HEK293 (cell line): ENCODE measurements around the gene CETP.

Experiments used
- CTCF ChIA-PET: fragments of 350-600 bp; formaldehyde crosslinking; extraction: SDS; loops from one replicate; lab custom pipeline; 2021; ENCODE audit warnings: antibody characterized with exemption; lab: Yijun Ruan, JAX
- POLR2A ChIA-PET: fragments of 300-600 bp; formaldehyde crosslinking; extraction: SDS; loops from one replicate; lab custom pipeline; 2020; ENCODE audit warnings: antibody characterized with exemption, inconsistent platforms; lab: Yijun Ruan, JAX
- H3K27ac ChIP-seq: fragments of 200-500 bp; sonication (Bioruptor generic); 2 replicates; pipeline ENCODE4 v1.5.1; 2014; ENCODE audit warnings: low read depth, low read length, control low read depth, inconsistent platforms; ENCODE audit errors: extremely low read depth
- H3K36me3 ChIP-seq, 2 experiments: fragments of 200-500 bp in 1 of 2; sonication (Bioruptor generic) in 1 of 2; 1 replicate in 1 of 2; 2 replicates in 1 of 2; pipeline ENCODE4 v1.5.1; 2014 to 2017; ENCODE audit warnings: inconsistent platforms in 2 of 2, low read length in 2 of 2; ENCODE audit not compliant: control insufficient read depth in 2 of 2, insufficient read depth in 1 of 2
- H3K4me1 ChIP-seq: fragments of 200-500 bp; sonication (Bioruptor generic); 2 replicates; pipeline ENCODE4 v1.5.1; 2014; ENCODE audit warnings: mild to moderate bottlenecking, low read length, inconsistent platforms; ENCODE audit not compliant: control insufficient read depth, insufficient read depth
- H3K4me3 ChIP-seq: 2 replicates; pipeline ENCODE4 v1.5.1; 2011; ENCODE audit warnings: low read depth, mild to moderate bottlenecking, control low read depth, low read length, moderate library complexity
- H3K9me3 ChIP-seq: fragments of 200-500 bp; sonication (Bioruptor generic); 2 replicates; pipeline ENCODE4 v1.5.1; 2014; ENCODE audit warnings: low read depth, low read length, inconsistent platforms; ENCODE audit not compliant: control insufficient read depth, insufficient read depth
- FEZF1 ChIP-seq: fragments of 450-650 bp; formaldehyde crosslinking; IDR thresholded peaks from 2 replicates; pipeline ENCODE4 v1.5.1; 2016; ENCODE audit warnings: missing biosample characterization, missing genetic modification characterization
- GFI1B ChIP-seq: fragments of 450-650 bp; formaldehyde crosslinking; IDR thresholded peaks from 2 replicates; pipeline ENCODE4 v1.5.1; 2016; ENCODE audit warnings: missing biosample characterization, missing genetic modification characterization
- GLI2 ChIP-seq: fragments of 450-650 bp; formaldehyde crosslinking; IDR thresholded peaks from 2 replicates; pipeline ENCODE4; 2017; ENCODE audit warnings: missing biosample characterization, missing genetic modification characterization, low read depth, borderline replicate concordance
- KLF16 ChIP-seq: fragments of 450-650 bp; formaldehyde crosslinking; IDR thresholded peaks from 2 replicates; pipeline ENCODE4 v1.5.1; 2017; ENCODE audit warnings: missing biosample characterization, missing genetic modification characterization
- REPIN1 ChIP-seq: fragments of 450-650 bp; formaldehyde crosslinking; IDR thresholded peaks from 2 replicates; pipeline ENCODE4 v1.5.1; 2017; ENCODE audit warnings: missing biosample characterization, missing genetic modification characterization, low read depth
- SP2 ChIP-seq: fragments of 450-650 bp; formaldehyde crosslinking; IDR thresholded peaks from 2 replicates; pipeline ENCODE4 v1.5.1; 2016; ENCODE audit warnings: missing biosample characterization, missing genetic modification characterization
- SP3 ChIP-seq: fragments of 450-650 bp; formaldehyde crosslinking; IDR thresholded peaks from 2 replicates; pipeline ENCODE4 v1.5.1; 2016; ENCODE audit warnings: missing biosample characterization, missing genetic modification characterization
- ZBTB48 ChIP-seq: fragments of 450-650 bp; formaldehyde crosslinking; IDR thresholded peaks from 2 replicates; pipeline ENCODE4 v1.5.1; 2016; ENCODE audit warnings: missing biosample characterization, missing genetic modification characterization
- ZEB2 ChIP-seq: fragments of 450-650 bp; formaldehyde crosslinking; IDR thresholded peaks from 2 replicates; pipeline ENCODE4 v1.5.1; 2016; ENCODE audit warnings: missing biosample characterization, missing genetic modification characterization
- ZNF140 ChIP-seq: fragments of 450-650 bp; formaldehyde crosslinking; IDR thresholded peaks from 2 replicates; pipeline ENCODE4 v1.5.1; 2016; ENCODE audit warnings: missing biosample characterization, missing genetic modification characterization
- ZNF248 ChIP-seq: fragments of 450-650 bp; formaldehyde crosslinking; IDR thresholded peaks from 2 replicates; pipeline ENCODE4 v1.5.1; 2017; ENCODE audit warnings: missing biosample characterization, missing genetic modification characterization
- ZNF335 ChIP-seq: fragments of 450-650 bp; formaldehyde crosslinking; conservative IDR thresholded peaks from 2 replicates; pipeline ENCODE4 v1.5.1; 2016; ENCODE audit warnings: missing biosample characterization, missing genetic modification characterization
- ZNF423 ChIP-seq: fragments of 450-650 bp; formaldehyde crosslinking; IDR thresholded peaks from 2 replicates; pipeline ENCODE4 v1.5.1; 2016; ENCODE audit warnings: missing biosample characterization, missing genetic modification characterization
- ZNF48 ChIP-seq: fragments of 450-650 bp; formaldehyde crosslinking; IDR thresholded peaks from 2 replicates; pipeline ENCODE4 v1.5.1; 2016; ENCODE audit warnings: missing biosample characterization, missing genetic modification characterization
- ZNF621 ChIP-seq: fragments of 450-650 bp; formaldehyde crosslinking; IDR thresholded peaks from 2 replicates; pipeline ENCODE4 v1.5.1; 2017; ENCODE audit warnings: missing biosample characterization, missing genetic modification characterization
- ZNF660 ChIP-seq: fragments of 450-650 bp; IDR thresholded peaks from 2 replicates; pipeline ENCODE4 v1.5.1; 2018; ENCODE audit warnings: missing biosample characterization, mild to moderate bottlenecking, missing genetic modification characterization
- ZNF776 ChIP-seq: fragments of 450-650 bp; formaldehyde crosslinking; IDR thresholded peaks from 2 replicates; pipeline ENCODE4 v1.5.0; 2017; ENCODE audit warnings: missing biosample characterization, missing genetic modification characterization, borderline replicate concordance
- ZNF830 ChIP-seq: fragments of 450-650 bp; IDR thresholded peaks from 2 replicates; pipeline ENCODE4 v1.5.0; 2018; ENCODE audit warnings: missing biosample characterization, missing genetic modification characterization, low read depth, mild to moderate bottlenecking, moderate library complexity
- TF ChIP-seq, protein P1 (sequence below): fragments of 450-650 bp; formaldehyde crosslinking; IDR thresholded peaks from 2 replicates; pipeline ENCODE4 v1.5.1; 2017; ENCODE audit warnings: missing biosample characterization, missing genetic modification characterization
- TF ChIP-seq, protein P2 (sequence below): fragments of 450-650 bp; IDR thresholded peaks from 2 replicates; pipeline ENCODE4 v1.5.1; 2018; ENCODE audit warnings: missing biosample characterization, mild to moderate bottlenecking, missing genetic modification characterization
- TF ChIP-seq, protein P3 (sequence below): fragments of 450-650 bp; formaldehyde crosslinking; IDR thresholded peaks from 2 replicates; pipeline ENCODE4 v1.5.1; 2017; ENCODE audit warnings: missing biosample characterization, missing genetic modification characterization
- TF ChIP-seq, protein P4 (sequence below): fragments of 450-650 bp; formaldehyde crosslinking; IDR thresholded peaks from 2 replicates; pipeline ENCODE4 v1.5.1; 2017; ENCODE audit warnings: missing biosample characterization, missing genetic modification characterization

The CETP gene

DNA sequence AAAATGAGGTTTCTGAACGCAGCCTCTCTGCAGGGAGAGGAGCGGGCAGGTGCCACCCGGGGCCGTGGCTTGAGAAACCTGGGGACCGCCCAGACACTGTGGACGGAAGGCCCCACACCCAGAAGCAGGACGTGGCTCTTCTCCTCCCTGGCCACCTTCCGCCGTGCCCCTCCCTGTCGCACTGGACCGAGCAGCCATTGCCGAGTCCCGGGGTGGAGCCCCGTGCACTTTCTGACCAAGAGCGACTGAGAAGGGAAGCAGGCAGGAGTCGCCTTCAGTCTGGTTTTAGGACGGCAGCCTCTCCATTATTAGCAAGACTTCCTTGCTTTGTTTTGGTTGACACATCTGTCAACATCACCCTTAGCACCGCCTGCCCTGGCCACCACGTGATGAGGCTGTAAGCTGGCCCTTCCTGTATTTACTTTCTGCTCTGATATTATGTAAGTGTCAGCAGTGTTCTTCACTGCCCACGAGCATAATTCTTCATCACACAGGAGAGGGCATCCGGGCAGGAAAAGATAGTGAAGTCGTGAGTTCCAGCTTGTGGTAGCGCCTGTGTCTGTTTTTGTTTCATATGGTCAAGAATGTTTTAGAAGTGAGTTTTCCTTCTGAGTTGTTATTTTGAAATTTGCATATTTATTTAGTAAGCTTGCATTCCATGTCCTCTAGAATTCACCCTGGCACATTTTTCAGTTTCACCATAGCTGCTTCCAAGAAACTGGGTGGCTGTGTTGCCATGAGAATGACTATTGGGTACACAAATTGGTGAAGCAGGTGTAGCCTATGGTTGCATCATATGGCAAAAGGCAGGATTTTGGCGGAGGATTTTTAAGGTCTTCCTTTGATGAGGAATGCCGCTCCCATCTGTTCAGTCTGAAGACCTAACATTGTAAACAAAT, 28.8 kb upstream of the CETP start (continued):
- TF ChIP-seq SP2: peak; percentile 13
- TF ChIP-seq KLF16 (tag by site-specific recombination): 0 out of 2 replicates have a peak, but pooled peaks have one; percentile 10
- TF ChIP-seq ZNF660 (tag by site-specific recombination): 0 out of 2 replicates have a peak, but pooled peaks have one; percentile 17
- no peak for TF ChIP-seq ZNF423 (tag by site-specific recombination)
- no peak for TF ChIP-seq ZNF140 (tag by site-specific recombination)
- TF ChIP-seq ZNF776 (tag by site-specific recombination): no peak
- TF ChIP-seq REPIN1 (tag by site-specific recombination): no peak
- TF ChIP-seq, protein P1, sequence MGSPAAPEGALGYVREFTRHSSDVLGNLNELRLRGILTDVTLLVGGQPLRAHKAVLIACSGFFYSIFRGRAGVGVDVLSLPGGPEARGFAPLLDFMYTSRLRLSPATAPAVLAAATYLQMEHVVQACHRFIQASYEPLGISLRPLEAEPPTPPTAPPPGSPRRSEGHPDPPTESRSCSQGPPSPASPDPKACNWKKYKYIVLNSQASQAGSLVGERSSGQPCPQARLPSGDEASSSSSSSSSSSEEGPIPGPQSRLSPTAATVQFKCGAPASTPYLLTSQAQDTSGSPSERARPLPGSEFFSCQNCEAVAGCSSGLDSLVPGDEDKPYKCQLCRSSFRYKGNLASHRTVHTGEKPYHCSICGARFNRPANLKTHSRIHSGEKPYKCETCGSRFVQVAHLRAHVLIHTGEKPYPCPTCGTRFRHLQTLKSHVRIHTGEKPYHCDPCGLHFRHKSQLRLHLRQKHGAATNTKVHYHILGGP: no peak
- TF ChIP-seq ZEB2 (tag by site-specific recombination): no peak
- TF ChIP-seq ZNF830 (tag by site-specific recombination): no peak
- no peak for TF ChIP-seq ZNF621 (tag by site-specific recombination)
- no peak for TF ChIP-seq ZNF248 (tag by site-specific recombination)
- TF ChIP-seq, protein P2, sequence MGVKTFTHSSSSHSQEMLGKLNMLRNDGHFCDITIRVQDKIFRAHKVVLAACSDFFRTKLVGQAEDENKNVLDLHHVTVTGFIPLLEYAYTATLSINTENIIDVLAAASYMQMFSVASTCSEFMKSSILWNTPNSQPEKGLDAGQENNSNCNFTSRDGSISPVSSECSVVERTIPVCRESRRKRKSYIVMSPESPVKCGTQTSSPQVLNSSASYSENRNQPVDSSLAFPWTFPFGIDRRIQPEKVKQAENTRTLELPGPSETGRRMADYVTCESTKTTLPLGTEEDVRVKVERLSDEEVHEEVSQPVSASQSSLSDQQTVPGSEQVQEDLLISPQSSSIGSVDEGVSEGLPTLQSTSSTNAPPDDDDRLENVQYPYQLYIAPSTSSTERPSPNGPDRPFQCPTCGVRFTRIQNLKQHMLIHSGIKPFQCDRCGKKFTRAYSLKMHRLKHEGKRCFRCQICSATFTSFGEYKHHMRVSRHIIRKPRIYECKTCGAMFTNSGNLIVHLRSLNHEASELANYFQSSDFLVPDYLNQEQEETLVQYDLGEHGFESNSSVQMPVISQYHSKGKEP (tag by site-specific recombination): no peak
- TF ChIP-seq GFI1B (tag by site-specific recombination): no peak
- TF ChIP-seq ZBTB48 (tag by site-specific recombination): no peak
- no peak for TF ChIP-seq ZNF48 (tag by site-specific recombination)
- TF ChIP-seq ZNF335 (tag by site-specific recombination): peak; percentile 16; the same call in 1 of the 2 replicates
- TF ChIP-seq, all 188 proteins: peak for 17

DNA sequence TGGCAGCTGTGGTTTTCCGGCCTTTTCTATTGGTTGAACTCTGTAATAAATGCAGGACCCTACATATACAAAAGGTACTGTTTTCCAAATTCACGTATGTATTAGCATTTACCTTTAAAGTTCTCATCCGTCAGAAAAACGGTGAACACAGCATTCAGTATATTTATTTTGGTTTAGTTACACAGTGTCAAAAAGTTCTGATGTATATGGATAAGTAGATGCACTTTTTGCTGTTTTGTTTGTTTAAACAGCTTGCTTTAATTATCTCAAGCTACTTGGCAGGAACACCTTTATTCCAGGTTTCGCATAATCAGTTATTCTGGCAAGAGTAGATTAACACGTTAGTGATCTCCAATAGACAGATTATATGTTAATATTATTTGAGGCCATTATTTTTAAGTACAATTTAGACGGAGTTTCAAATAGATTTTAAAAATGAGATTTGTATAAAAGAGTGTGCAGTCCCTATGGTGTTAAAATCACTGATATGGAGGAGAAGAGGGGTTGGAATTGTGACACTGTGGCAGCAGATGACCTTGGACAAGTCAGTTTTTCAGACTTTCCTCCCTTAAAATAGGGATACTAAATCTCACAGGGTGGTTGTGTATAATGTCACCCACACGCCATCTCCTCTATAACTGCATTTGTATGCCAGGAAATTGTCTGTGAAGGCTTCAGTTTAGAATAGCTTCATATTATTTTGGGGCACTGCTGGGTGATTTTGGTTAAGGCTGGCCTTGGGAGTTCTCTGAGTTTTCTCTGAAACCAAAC, 27.7 kb upstream of the CETP start:
- H3K4me3 ChIP-seq: peak overlapping the region; percentile 67
- ChIA-PET CTCF (interaction anchor here (1.1 to 1.6 kb wide), 2 partner anchors 17 to 65 kb away, joined by 3 to 5 read pairs; no protein-coding TSS in a partner anchor), POLR2A (interaction anchor here (0.6 to 3.3 kb wide), 3 partner anchors 9 to 17 kb away, joined by 4 to 16 read pairs (median 7); no protein-coding TSS in a partner anchor)
- no peaks in the 10 kb centered on the region for H3K9me3 ChIP-seq
- H3K27ac ChIP-seq: no peak overlapping the region
- H3K4me1 ChIP-seq: peaks cover 3% of the 10 kb centered on the region; the same call in 1 of the 2 replicates
- TF ChIP-seq SP3 (tag by site-specific recombination): no peak
- TF ChIP-seq, protein P3, sequence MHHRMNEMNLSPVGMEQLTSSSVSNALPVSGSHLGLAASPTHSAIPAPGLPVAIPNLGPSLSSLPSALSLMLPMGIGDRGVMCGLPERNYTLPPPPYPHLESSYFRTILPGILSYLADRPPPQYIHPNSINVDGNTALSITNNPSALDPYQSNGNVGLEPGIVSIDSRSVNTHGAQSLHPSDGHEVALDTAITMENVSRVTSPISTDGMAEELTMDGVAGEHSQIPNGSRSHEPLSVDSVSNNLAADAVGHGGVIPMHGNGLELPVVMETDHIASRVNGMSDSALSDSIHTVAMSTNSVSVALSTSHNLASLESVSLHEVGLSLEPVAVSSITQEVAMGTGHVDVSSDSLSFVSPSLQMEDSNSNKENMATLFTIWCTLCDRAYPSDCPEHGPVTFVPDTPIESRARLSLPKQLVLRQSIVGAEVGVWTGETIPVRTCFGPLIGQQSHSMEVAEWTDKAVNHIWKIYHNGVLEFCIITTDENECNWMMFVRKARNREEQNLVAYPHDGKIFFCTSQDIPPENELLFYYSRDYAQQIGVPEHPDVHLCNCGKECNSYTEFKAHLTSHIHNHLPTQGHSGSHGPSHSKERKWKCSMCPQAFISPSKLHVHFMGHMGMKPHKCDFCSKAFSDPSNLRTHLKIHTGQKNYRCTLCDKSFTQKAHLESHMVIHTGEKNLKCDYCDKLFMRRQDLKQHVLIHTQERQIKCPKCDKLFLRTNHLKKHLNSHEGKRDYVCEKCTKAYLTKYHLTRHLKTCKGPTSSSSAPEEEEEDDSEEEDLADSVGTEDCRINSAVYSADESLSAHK: no peak
- TF ChIP-seq GLI2 (tag by site-specific recombination): no peak
- TF ChIP-seq, protein P4, sequence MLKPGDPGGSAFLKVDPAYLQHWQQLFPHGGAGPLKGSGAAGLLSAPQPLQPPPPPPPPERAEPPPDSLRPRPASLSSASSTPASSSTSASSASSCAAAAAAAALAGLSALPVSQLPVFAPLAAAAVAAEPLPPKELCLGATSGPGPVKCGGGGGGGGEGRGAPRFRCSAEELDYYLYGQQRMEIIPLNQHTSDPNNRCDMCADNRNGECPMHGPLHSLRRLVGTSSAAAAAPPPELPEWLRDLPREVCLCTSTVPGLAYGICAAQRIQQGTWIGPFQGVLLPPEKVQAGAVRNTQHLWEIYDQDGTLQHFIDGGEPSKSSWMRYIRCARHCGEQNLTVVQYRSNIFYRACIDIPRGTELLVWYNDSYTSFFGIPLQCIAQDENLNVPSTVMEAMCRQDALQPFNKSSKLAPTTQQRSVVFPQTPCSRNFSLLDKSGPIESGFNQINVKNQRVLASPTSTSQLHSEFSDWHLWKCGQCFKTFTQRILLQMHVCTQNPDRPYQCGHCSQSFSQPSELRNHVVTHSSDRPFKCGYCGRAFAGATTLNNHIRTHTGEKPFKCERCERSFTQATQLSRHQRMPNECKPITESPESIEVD: peak; percentile 56; the same call in 1 of the 2 replicates
- TF ChIP-seq FEZF1 (tag by site-specific recombination): peak; percentile 69
- TF ChIP-seq, all 188 proteins: peak for 2
- H3K36me3 ChIP-seq: peaks cover 15 to 40% of the 10 kb centered on the region in 2 experiments
